HG03571 (cell line): ENCODE results near the gene GIT2.
"Not testable (repeated sequence)": the region's sequence is repeated elsewhere in the genome, so short reads cannot be mapped to it uniquely, and the experiment has no call there.

Experiments used
- ATAC-seq: cut with Tn5 transposase; IDR thresholded peaks from one replicate; pipeline ENCODE4 v1.9.1; 2021; ENCODE audit not compliant: unreplicated experiment

The GIT2 gene

DNA sequence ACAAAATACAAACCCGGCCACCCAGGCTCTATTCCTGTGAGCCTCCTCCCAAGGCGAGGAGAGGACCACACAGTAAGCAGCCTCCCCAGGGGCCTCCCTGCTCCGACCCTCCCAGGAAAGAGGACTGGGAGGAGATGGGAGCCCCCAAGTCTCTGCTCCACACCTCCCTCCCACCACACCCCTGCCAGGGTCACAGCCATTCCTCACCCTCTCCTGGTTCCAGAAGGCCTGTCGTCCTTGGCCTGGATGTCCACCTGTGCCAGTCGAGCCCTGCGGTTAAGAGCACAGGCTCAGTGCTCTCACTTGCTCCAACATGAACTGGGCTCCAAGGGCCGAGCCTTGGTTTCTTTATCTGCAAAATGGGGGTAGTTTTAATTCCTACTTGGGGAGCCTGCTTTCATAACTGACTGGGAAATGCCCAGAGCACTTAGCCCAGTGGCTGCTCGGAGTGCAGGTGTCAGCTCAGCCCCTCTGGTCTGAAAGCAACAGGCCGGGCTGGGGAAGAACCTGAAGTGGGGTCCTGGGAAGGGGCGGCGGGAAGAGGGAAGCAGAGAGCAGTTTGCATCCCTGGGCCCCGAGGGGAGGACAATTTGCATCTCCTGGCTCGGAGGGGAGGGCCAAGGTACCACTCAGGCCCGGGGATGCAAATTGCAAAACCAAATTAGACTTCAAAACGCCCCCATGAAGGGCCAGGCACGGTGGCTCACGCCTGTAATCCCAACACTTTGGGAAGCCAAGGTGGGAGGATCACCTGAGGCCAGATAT, 72.5 kb downstream of the GIT2 start:
- no peak for ATAC-seq

DNA sequence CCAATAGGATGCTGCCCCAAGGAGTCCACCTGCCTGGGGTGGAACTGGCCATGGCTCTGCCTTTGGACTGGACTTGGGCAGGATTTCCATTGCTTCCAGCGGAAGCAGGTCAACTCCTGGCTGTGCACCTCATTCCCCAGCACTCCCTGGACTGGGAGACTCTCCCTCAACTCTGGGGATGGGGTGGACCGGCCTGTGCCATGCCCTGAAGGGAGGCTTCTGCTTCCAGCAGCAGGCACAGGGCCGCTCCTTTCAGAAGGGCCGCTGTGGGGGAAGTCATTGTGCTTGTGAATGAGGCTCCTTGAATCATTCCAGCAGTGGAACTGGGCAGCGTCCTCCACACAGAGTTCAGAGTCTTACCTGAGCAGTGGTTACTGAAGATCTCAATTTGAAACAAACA, 73.1 kb downstream of the GIT2 start:
- ATAC-seq: no peak

DNA sequence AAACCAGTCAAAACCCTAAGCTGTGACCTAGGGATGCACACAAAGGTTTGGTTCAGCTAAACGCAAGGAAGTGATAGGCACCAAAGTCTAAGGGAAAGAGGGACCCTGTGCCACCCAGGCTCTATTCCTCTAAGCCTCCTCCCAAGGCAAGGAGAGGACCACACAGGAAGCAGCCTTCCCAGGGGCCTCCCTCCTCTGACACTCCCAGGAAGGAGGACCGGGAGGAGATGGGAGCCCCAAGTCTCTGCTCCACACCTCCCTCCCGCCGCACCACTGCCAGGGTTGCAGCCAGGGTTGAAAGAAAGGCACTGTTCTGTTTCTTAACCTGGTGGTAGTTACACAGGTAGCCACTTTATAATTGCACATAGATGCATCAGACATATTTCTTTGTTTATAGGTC, 74.2 kb downstream of the GIT2 start:
- no peak for ATAC-seq

DNA sequence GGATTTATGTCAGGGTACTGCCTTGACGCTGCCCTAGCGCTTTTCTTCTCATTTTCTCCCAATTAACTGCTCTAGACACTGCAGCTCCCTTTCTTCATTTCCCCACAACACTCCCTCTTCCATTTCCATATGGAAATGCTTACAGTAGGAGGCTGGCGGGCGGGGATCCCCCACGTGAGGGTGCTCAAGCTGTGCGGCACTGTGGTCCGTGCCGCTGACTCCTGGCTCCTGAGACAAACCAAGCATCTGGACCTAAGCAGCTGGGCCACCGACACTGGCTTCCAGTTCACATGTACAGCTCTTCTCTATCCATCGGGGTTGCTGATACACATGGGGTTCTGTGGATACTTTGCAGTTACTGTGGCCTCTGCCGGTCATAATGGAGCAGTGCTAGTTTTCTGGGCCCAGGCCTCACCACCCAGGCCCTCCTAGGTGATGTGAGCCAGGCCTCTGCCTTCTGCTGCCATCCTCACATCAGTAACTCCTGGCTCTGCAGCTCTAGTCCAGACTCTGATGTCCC, 75.8 kb downstream of the GIT2 start:
- ATAC-seq: no peak

DNA sequence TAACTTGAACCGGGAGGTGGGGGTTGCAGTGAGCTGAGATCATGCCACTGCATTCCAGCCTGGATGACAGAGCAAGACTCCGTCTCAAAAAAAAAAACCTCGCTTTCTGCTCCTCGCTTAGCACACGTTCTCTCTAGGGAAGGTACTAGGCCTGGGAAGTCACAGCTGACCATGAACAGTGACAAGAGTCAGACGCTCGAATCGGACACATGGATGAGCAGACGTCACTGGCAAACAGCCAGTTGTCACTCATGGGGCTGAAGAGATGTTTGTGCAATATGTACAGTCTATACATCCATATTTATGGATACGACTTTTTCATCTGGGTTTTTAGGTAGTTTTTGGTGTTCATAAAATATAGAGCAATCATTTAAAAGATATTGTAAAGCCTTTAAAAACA, 76.7 kb downstream of the GIT2 start:
- ATAC-seq: no peak

DNA sequence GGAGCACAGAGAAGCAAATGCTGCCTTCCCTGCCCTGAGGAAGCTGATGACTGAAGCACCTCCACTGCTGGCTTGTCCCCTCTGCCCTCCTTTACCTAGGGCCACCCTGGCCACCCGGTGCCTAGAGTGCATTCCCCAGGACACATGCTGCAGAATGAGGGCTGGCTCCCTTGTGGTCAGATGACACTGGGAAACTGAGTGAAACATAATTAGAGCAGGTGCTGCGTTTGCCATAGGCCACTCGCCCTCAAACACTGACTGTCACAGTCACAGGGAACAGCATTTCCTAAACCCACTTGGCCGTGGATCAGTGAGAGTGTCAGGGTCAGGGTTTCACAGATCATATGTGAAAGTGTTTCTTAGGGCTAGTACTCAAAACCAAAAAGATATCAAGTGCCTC, 80.1 kb downstream of the GIT2 start:
- ATAC-seq: no peak

DNA sequence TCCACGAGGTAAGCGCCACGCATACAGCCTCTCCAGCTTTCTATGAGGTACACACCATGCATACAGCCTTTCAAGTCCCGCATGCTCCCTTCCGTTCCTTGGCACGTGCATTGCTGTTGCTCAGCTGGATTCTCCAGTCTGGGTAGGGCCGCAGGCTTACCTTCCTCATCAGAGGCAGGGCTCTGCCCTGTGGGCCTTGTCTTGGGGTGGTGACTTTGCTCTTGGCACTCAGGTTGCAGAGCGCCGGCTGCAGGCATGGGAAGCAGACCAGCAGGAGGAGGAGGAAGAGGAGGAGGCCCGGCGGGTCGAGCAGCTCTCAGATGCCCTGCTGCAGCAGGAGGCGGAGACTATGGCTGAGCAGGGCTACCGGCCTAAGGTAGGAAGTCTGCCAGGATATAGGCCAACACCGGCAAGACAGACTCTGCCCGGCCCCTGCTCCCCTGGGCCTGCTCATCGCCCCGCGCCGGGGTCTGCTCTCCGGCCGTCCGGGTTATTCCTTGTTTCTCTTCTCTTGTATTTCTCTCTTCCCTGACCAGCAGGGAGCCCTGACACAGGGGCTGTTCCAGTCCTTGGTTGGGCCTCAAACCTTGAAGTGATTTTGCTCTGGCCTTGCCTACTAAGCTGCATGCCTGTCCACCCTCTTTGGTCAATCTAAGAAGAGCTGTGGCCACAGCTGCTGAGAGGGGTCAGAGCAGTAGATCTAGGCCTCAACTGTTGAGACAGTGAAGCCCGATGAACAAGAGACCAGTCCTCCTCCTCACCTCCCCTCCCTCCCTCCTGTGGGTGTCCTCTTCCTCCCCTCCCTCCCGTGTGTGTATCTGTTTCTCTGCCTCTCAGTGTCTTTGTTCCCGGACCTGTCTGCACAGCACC, 80.8 kb downstream of the GIT2 start:
- no peak for ATAC-seq

DNA sequence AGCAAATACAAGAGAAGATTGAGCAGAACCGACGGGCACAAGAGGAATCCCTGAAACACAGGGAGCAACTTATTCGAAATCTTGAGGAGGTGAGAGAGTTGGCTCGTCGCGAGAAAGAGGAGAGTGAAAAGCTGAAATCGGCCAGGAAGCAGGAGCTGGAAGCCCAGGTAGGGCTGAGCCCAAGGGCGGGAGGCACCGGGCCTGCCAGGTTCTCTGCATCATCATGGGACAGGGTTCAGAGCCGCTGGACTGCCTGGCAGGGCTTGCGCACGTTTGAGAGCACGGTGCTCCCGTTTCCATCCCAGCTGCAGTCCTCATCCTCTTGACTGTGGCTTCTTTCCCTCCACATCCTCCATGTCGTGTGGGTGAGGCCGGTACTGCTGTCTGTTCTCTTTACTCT, 81.7 kb downstream of the GIT2 start:
- ATAC-seq: no peak

DNA sequence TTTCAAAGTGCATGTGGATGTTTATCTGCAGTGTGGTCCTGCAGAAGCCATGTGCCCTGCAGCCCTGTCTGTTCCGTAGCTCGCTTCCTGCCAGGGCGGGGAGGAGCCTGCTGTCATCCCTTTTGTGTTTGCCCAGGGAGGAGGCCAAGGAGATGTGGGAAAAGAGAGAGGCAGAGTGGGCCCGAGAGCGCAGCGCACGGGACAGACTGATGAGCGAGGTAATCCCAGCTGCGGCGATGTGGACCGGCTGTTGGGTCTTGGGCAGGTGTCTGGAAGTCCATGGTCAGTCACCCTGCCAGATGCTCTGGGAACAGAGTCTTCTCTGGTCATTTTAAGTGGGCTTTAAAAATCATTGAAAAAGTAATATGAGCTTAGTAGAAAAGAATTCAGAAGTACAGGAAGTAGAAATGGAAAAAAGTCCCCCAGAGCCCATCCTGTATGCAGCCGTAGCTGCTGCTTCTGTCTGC, 83.3 kb downstream of the GIT2 start:
- no peak for ATAC-seq

DNA sequence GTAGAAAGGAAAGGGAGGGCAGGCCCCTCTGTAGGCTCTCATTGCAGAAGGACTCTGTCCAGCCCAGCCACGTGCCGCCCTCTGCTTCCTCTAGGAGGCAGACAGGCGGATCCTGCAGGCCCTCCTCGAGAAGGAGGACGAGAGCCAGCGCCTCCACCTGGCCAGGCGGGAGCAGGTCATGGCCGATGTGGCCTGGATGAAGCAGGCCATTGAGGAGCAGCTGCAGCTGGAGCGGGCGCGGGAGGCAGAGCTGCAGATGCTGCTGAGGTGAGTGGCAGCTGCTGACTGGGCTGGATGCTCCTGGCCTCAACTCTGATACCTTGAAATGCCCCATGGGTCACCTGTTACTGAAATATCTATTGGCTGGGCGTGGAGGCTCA, 85.2 kb downstream of the GIT2 start:
- ATAC-seq: no peak

DNA sequence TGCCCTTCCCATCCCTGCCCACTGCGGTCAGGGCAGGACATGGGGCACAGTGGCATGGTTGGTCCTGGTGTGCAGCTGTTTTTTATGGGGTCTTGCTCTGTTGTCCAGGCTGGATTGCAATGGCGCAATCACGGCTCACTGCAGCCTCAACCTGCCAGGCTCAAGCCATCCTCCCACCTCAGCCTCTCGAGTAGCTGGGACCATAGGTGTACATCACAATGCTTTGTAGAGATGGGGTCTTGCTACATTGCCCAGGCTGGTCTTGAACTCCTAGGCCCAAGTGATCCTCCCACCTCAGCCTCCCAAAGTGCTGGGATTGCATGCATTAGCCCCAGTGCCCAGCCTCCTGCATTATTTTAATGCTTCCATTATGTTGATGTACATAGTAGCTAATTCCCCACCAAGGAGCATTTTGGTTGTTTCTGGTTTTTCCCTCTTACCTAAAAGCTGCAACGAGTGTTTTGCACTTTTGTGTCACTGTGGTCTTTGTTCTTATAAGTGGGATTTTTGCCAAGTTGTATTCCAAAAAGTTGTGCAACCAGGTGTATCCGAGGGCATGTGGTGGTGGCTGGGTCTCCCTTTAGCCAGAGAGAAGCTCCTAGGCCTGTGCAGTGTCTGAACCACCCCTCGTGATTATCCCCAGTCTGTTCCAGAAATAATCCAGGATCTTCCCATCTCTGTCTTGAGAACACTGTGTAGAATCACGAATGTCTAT, 85.8 kb downstream of the GIT2 start:
- no peak for ATAC-seq

DNA sequence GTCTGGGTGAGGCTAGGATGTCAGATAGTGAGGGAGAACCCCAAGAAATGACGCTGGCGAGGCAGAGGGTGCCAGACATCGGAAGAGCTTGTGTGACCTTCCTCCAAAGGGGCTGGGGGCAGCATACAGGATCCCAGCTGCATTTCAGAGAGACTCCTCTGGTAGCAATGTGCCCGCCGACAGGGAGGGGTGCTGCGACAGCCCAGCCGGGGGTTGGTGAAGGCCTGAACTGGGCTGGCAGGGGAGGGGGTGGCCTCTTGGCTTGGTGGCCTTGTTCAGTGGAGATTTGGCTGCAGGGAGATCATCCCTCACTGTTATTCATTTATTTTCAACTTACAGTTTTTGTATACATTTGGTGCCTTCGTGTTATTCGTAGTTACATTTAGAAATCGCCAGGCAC, 90.9 kb downstream of the GIT2 start:
- no peak for ATAC-seq

DNA sequence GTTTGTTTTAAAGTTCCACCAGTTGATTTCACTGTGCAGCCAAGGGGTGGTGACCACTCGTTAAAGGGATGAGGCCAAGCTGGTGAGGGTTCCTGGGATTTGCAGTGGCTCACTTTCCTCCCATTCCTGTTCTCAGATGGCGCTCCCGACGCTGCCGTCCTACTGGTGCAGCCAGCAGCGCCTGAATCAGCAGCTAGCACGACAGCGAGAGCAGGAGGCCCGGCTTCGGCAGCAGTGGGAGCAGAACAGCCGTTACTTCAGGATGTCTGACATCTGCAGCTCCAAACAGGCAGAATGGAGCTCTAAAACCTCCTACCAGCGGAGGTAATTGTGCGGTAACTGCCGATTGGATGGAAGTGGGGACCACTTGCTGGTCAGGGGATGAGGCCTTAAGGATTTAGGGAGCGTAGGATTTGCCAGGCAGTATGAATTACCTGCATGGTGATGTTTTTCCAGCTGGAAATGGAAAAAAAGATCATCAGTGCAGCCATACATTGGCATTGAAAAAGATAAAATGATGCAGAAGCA, 93.2 kb downstream of the GIT2 start:
- no peak for ATAC-seq

DNA sequence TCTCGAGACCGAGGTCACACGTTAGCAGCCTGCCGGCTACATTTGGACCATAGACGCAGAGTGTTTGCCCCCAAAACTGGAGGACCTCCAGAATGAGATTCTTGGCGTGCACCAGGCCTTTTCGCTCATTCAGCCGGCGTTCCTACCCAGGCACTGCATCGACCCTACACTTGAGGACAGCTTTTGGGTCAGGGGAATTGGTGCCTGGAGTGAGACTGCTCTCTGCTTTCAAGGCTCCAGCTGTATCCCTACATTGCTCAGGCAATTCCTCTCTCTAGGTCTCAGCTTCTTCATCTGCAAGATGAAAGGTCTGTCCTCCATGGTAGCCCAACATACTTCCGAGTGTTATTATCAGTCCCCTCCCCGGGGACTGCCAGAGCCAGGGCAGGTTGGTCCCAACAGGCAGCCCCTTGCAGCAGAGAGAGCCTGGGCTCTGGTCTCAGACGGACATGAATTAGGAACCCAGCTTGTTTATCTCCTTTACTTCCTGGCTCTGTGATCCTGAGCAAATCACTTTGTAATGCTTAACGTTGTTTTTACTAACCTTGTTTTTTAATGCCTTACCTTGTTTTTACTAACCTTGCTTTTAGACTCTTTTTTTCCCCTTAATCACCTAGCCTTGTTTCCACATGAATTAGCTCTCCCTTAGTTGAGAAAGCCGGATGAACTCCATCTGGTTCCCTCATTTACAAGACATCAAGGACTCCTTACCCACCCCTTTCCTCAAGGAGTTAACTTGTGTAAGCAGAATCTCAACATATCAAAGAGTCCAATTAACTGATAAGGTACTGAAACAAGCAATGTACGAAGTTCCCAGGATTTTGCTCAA, 95.2 kb downstream of the GIT2 start:
- ATAC-seq: peak; percentile 21

DNA sequence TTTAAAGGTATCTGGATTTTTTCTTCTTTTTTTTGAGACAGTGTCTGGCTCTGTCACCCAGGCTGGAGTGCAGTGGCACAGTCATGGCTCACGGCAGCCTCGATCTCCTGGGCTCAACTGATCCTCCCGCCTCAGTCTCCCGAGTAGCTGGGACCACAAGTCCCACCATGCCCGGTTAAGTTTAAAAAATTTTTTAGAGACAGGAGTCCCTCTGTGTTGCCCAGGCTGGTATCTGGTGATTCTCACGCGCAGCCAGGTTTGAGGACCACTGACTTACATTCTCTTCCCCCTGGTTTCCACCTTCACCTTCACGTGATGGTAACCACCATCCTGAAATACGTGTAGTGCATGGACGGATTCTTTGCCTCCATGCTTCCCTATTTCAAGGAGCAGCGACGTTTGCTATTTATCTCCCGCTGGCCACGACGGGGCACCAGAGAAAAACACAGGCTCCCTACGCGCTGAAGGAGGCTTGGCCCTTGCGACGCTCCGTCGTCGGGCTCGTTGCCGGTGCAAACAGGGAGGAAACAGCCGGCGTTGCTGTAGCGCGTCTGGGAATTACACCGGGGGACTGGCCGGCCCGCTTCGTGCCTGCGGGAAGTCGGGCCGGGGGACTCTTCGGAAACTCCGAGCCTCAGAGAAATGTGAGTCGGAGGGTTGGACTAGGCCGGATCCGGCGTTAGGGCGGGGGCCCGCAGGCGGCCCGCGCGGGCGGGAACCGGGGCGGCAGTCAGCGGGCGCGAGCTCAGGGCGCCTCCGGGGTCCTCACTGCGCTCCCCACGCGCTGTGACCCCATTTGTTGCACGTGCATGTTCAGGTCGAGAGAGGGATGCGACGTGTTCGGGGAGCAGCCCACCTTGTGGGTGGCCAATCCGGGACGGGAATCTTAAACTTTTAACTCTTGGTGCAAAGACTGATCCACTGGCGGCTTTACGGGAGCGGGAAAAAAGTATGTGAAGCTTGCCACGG, 96.1 kb downstream of the GIT2 start, which contains the start of gene TCHP:
TSS of gene TCHP (plus strand) at position 492 of the 969 bp plus-strand sequence. CDS start 2,753 bp downstream, outside the sequence.
- peak; percentile 77 for ATAC-seq

DNA sequence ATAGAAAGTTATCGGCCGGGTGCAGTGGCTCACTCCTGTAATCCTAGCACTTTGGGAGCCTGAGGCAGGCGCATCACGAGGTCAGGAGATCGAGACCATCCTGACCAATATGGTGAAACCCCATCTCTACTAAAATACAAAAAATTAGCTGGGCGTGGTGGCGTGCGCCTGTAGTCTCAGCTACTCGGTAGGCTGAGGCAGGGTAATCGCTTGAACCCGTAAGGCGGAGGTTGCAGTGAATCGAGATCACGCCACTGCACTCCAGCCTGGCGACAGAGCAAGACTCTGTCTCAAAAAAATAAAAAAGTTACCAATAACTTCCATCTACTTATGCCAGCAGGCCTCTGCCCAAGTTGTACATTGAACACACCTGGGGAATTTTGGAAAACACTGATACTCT, 96.8 kb downstream of the GIT2 start:
- ATAC-seq: not testable (repeated sequence)

DNA sequence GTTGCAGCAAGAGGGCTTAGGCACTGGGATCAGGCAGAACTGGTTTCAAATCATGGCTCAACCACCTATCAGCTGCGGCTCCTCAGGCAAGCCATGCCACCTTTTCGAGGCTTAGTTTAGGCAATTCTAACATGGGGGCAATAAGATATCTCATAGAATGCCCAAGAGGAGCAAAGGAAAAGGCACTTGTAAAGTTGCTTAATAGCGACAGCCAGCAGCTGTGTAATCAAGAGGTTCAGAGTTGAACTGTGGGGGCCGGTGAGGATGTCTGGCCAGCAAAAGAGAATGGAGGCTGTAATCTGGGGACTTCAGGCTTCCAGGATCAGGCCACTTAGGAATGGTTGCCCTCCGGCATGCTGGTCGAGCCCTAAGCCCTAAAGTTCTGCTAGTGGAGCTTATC, 99.1 kb downstream of the GIT2 start:
- ATAC-seq: no peak

DNA sequence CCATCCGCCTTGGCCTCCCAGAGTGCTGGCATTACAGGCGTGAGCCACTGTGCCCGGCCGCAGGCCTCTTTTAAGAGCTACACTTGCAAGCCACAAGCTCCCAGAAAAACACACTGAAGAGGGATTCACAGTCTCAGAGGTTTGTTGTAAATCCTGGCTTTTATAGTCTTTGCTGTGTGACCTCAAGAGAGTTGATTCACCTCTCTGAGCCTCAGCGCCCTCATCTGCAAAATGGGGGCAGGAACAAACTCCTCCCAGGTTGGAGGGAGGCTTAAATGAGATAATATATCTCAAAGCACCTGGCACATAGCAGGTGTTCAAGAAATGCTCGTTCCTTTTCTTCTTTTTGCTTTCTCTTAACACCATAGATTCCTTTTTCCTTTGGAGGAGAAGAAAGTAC, 100.0 kb downstream of the GIT2 start:
- ATAC-seq: no peak

DNA sequence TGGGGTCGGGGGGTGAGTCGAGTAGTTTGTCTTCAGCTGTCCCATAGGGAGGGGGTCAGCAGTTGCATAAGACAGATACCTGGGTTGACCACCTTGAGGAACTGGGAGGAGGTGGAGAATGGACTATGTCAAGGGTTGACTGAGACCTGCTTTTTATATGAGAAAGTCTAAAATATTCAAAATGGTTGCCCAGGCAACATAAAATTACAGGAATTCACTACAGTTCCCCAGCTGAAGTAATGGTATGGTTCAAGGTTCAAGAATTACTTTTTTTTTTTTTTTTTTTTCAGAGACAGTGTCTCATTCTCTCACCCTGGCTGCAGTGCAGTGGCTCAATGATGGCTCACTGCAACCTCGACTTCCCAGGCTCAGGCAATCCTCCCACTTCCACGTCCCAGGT, 101.2 kb downstream of the GIT2 start:
- no peak for ATAC-seq
